Measurements from ENCODE around the gene MAP1LC3B2. TPM values are rescaled to one million over a fixed set of nuclear protein-coding genes. Genes with fewer than 3 reads are reported as not detected.
"Not testable (repeated sequence)": the region's sequence is repeated elsewhere in the genome, so short reads cannot be mapped to it uniquely, and the experiment has no call there.

Gene MAP1LC3B2
- total and polyA plus RNA-seq, 8 donors = 1.3 to 16.9 (median 2.3) TPM; not detected in 2

GRCh38 chr12:116561181-116561821 lies 2.1 kb downstream of the MAP1LC3B2 start:
- intact Hi-C loops (cut with DNase I; ENCODE audit: low total_unique reads) = no loop called here
- DNase-seq = no peak
- WGBS, 5 donors = 54 to 75% (median 66%) methylated on average over 6 of the region's 6 CpGs
- Histone ChIP-seq H3K9me3 (peaks cover 0 to 22% (median 7%) of the 10 kb centered on the region in 4 donors), H3K27ac (no peak overlapping the region), H3K4me3 (no peak overlapping the region), H3K4me1 (peaks cover 0 to 23% (median 12%) of the 10 kb centered on the region in 4 donors), H3K36me3 (no peaks in the 10 kb centered on the region), H3K27me3 (no peaks in the 10 kb centered on the region)
- TF ChIP-seq, protein P1, sequence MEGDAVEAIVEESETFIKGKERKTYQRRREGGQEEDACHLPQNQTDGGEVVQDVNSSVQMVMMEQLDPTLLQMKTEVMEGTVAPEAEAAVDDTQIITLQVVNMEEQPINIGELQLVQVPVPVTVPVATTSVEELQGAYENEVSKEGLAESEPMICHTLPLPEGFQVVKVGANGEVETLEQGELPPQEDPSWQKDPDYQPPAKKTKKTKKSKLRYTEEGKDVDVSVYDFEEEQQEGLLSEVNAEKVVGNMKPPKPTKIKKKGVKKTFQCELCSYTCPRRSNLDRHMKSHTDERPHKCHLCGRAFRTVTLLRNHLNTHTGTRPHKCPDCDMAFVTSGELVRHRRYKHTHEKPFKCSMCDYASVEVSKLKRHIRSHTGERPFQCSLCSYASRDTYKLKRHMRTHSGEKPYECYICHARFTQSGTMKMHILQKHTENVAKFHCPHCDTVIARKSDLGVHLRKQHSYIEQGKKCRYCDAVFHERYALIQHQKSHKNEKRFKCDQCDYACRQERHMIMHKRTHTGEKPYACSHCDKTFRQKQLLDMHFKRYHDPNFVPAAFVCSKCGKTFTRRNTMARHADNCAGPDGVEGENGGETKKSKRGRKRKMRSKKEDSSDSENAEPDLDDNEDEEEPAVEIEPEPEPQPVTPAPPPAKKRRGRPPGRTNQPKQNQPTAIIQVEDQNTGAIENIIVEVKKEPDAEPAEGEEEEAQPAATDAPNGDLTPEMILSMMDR (IDR thresholded peaks at IDR 0.05) = no peak
- TF ChIP-seq POLR2A (IDR thresholded peaks at IDR 0.05) (no peak), POLR2AphosphoS5 (IDR thresholded peaks at IDR 0.05) (no peak), EP300 (IDR thresholded peaks at IDR 0.05) (no peak)

DNA sequence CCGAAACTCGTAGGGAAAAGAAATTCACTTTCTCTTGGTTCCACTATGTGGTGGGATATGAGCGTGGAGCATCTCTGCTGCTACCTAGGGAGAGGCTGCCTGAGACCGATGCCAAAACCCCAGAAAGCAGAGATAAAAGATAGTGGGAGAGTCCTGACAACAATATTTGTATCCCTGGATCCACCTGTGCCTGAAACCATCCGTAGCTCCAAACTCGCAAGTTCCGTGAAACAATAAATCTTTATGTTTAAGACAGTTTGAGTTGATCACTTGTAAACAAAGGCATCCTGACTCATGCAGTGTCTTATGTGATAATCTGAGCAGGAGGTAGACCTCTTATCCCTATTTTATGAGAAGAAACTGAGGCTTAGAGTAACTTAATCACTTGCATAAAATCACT lies 2.9 kb downstream of the MAP1LC3B2 start:
- H3K4me3 ChIP-seq = no peak overlapping the region
- no peak for DNase-seq
- intact Hi-C loops (cut with DNase I; ENCODE audit: low total_unique reads) = no loop called here
- WGBS, 5 donors = 73 to 99% (median 89%) methylated on average over 7 of the region's 7 CpGs
- H3K27me3 ChIP-seq = no peaks in the 10 kb centered on the region
- H3K4me1 ChIP-seq = peaks cover 0 to 23% (median 12%) of the 10 kb centered on the region in 4 donors
- peaks cover 0 to 22% (median 7%) of the 10 kb centered on the region in 4 donors for H3K9me3 ChIP-seq
- no peaks in the 10 kb centered on the region for H3K36me3 ChIP-seq
- H3K27ac ChIP-seq = no peak overlapping the region
- TF ChIP-seq, protein P1 (IDR thresholded peaks at IDR 0.05) = no peak
- TF ChIP-seq POLR2AphosphoS5 (IDR thresholded peaks at IDR 0.05) = no peak
- TF ChIP-seq POLR2A (IDR thresholded peaks at IDR 0.05) = no peak
- no peak for TF ChIP-seq EP300 (IDR thresholded peaks at IDR 0.05)

DNA sequence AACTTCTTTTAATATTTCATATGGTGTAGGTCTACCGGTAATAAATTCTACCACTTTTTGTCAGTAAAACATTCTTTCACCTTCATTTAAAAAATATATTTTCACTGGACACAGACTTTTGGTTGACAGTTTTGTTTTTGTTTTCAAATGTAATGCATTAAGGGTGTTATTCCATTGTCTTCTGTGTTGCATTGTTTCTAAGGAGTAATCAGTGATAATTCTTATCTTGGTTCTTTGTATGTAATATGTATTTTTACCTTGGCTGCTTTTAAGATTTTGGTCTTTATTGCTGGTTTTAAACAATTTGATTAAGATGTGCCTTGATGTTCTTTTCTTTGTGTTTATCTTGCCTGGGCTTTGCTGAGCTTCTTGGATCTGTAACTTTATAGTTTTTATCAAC lies 4.1 kb downstream of the MAP1LC3B2 start:
- TF ChIP-seq, protein P1 (IDR thresholded peaks at IDR 0.05) = no peak
- no peak for TF ChIP-seq POLR2A (IDR thresholded peaks at IDR 0.05)
- no peak for TF ChIP-seq POLR2AphosphoS5 (IDR thresholded peaks at IDR 0.05)
- TF ChIP-seq EP300 (IDR thresholded peaks at IDR 0.05) = no peak
- intact Hi-C loops (cut with DNase I; ENCODE audit: low total_unique reads) = no loop called here
- DNase-seq = no peak
- Histone ChIP-seq H3K9me3 (peaks cover 0 to 22% (median 7%) of the 10 kb centered on the region in 4 donors), H3K4me3 (no peak overlapping the region), H3K36me3 (no peaks in the 10 kb centered on the region), H3K27ac (no peak overlapping the region), H3K4me1 (peaks cover 0 to 20% (median 12%) of the 10 kb centered on the region in 4 donors), H3K27me3 (no peaks in the 10 kb centered on the region)
- 92 to 100% (median 94%) methylated on average over 1 of the region's 1 CpG for WGBS, 5 donors

DNA sequence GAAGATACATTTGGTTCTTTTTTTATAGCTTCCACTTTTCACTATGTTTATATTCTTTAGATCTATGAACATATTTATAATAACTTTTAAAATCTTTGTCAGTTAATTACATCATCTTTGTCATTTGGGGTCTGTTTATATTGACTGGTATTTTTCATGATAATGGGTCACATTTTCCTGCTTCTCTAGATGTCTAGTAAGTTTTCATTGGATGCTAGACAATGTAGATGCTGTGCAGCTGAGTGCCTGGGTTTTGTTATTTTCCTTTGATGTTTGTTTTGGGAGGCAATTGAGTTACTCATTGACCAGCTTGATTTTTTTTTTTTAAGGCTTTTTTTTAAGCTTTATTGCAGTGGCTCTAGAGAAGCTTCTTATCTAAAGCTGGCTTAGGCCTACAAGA lies 4.9 kb downstream of the MAP1LC3B2 start:
- TF ChIP-seq, protein P1 (IDR thresholded peaks at IDR 0.05) = no peak
- TF ChIP-seq POLR2AphosphoS5 (IDR thresholded peaks at IDR 0.05) (no peak), POLR2A (IDR thresholded peaks at IDR 0.05) (no peak), EP300 (IDR thresholded peaks at IDR 0.05) (no peak)
- H3K27ac ChIP-seq = no peak overlapping the region
- H3K4me1 ChIP-seq = peaks cover 0 to 12% (median 7%) of the 10 kb centered on the region in 4 donors
- no peaks in the 10 kb centered on the region for H3K27me3 ChIP-seq
- peaks cover 0 to 22% (median 7%) of the 10 kb centered on the region in 4 donors for H3K9me3 ChIP-seq
- no peak overlapping the region for H3K4me3 ChIP-seq
- intact Hi-C loops (cut with DNase I; ENCODE audit: low total_unique reads) = no loop called here
- H3K36me3 ChIP-seq = no peaks in the 10 kb centered on the region
- no peak for DNase-seq

DNA sequence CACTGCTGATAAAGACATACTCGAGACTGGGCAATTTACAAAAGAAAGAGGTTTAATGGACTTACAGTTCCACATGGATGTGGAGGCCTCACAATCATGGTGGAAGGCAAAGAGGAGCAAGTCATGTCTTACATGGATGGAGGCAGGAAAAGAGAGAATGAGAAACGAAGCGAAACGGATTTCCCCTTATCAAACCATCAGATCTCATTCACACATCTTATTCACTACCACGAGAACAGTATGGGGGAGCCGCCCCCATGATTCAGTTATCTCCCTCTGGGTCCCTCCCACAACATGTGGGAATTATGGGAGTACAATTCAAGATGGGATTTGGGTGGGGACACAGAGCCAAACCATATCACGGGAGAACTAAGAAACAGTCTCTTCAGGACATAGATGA lies 6.0 kb downstream of the MAP1LC3B2 start:
- H3K9me3 ChIP-seq = peaks cover 0 to 22% (median 7%) of the 10 kb centered on the region in 4 donors
- H3K27ac ChIP-seq; H3K4me3 ChIP-seq; intact Hi-C loops (cut with DNase I; ENCODE audit: low total_unique reads); H3K27me3 ChIP-seq; DNase-seq; H3K36me3 ChIP-seq; H3K4me1 ChIP-seq: not testable (repeated sequence)
- WGBS, 5 donors = 86 to 95% (median 92%) methylated on average over 7 of the region's 7 CpGs

All from stomach (tissue), 9 donors.